ENCODE measurements around the gene SV2A.
"Not testable (repeated sequence)": the region's sequence is repeated elsewhere in the genome, so short reads cannot be mapped to it uniquely, and the experiment has no call there.

Gene SV2A

GRCh38 chr1:149860684-149861496 lies 56.8 kb downstream of the SV2A start:
- not testable (repeated sequence) for DNase-seq (ENCODE audit: low spot score); H3K9me3 Mint-ChIP-seq; H3K4me1 Mint-ChIP-seq (ENCODE audit: low read depth); H3K27ac Mint-ChIP-seq; H3K4me3 Mint-ChIP-seq; H3K27me3 Mint-ChIP-seq (ENCODE audit: low read depth); H3K36me3 Mint-ChIP-seq (ENCODE audit: low read depth)

- not testable (repeated sequence) for H3K4me3 Mint-ChIP-seq; H3K27ac Mint-ChIP-seq; DNase-seq (ENCODE audit: low spot score); H3K36me3 Mint-ChIP-seq (ENCODE audit: low read depth); H3K4me1 Mint-ChIP-seq (ENCODE audit: low read depth); H3K9me3 Mint-ChIP-seq; H3K27me3 Mint-ChIP-seq (ENCODE audit: low read depth)
Measured at GRCh38 chr1:149860271-149860670, 57.4 kb downstream of the SV2A start.

Data from T-helper 2 cell treated with Interferon-gamma antibody and Interleukin-4, amounts not matched to agents 5 μg/mL and 100 μg/mL, for 36 hours (primary cell).